Dedifferentiated amniotic fluid mesenchymal stem cell (primary cell): ENCODE measurements around the gene ASGR1.
"Not testable (repeated sequence)": the region's sequence is repeated elsewhere in the genome, so short reads cannot be mapped to it uniquely, and the experiment has no call there.

Source experiments
- DNase-seq: peaks from one replicate; pipeline ENCODE4 v3.0.0-alpha.2; 2016; ENCODE audit errors: extremely low spot score

ASGR1 gene

GRCh38 chr17:7159571-7159970 is 19.6 kb downstream of the ASGR1 start:
- not testable (repeated sequence) for DNase-seq

DNA sequence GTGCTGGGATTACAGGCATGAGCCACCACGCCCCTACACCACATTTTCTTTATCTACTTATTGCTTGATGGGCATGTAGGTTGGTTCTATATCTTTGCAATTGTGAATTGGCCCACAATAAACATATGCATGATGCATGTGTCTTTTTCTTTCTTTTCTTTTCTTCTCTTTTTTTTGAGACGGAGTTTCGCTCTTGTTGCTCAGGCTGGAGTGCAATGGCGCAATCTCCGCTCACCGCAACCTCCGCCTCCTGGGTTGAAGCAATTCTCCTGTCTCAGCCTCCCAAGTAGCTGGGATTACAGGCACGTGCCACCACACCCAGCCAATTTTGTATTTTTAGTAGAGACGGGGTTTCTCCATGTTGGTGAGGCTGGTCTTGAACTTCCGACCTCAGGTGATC is 20.7 kb downstream of the ASGR1 start:
- not testable (repeated sequence) for DNase-seq

GRCh38 chr17:7156342-7156940 is 22.7 kb downstream of the ASGR1 start:
- no peak for DNase-seq

DNA sequence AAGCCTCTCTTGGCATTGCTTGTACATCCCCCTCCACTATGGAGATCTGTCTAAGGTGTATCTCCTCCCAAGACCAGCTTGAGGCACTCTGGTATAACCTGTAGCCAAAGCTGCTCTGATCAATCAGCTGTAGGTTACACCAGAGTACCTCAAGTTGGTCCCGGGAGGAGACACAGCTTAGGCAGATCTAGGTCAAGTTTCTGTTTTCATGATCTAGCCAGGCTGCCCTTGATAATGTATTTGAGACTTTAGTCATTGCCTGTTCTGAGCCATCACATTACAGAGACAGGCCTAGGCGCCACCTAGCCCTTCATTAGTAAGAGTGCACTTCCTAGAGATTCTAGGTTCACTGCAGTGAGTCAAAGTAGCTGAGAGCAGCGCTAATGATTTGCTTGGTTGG is 31.4 kb downstream of the ASGR1 start:
- no peak for DNase-seq

DNA sequence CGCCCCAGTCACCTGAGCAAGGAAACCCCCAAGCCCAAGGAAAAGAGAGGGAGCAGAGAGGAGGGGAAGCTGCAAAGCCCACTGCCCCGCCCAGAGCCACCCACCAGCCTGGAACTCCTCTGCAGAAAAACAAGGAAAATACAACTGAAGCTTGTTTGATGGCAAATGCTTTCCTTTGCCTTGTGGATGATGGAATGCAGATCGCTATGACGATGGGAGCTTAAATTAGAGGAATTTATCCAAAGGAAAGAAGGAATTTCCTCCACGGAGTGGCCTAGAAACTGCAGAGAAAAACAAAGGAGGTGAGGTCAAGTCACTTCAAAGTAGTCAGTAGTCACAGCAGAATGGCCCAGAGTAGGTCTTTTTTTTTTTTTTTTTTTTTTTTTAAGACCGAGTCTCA is 33.1 kb downstream of the ASGR1 start:
- DNase-seq: no peak

- DNase-seq: no peak
Measured at GRCh38 chr17:7144213-7144612, 35.0 kb downstream of the ASGR1 start.

GRCh38 chr17:7141824-7142223 is 37.3 kb downstream of the ASGR1 start:
- DNase-seq: no peak

DNA sequence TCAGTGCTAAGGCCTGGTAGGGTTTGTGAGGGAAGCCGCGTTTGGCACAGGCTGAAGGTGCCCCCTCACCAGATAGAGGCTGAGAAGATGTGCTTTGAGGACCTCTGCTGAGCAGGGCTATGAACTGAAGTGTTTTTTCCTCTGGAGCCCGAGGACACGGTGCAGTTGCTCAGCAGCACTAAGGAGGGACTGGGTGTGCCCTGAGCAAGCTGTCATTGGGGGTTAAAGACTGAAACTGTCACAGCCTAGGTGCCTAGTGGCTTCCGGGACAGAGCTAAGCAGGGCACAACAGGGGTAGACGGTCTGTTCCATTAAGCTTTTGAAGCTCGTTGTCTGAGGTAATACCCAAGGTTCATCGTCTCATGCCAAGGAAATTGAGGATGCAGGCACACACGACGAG is 39.8 kb downstream of the ASGR1 start:
- DNase-seq: no peak

DNA sequence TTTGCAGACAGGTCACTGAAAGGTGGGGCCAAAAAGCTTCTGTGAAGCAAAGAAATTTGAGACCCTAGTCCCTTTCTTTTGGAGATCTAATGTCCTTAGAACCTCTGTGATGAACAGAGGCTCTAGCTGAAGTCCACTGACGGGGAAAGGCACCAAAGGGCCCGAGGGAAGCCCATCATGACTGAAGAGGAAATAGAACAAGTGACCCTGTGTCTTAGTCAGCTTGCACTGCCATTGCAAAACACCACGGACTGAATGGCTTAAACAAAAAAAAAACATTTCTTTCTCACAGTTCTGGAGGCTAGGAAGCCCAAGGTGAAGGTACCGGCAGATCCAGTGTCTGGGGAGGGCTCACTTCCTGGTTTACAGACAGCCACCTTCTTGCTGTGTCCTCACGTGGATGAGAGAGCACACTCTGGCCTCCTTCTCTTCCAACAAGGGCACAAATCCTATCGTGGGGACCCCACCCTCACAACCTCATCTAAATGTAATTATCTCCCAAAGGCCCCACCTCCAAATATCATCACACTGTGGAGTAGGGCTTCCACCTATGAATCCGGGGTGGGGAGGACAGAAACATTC is 40.3 kb downstream of the ASGR1 start:
- no peak for DNase-seq

DNA sequence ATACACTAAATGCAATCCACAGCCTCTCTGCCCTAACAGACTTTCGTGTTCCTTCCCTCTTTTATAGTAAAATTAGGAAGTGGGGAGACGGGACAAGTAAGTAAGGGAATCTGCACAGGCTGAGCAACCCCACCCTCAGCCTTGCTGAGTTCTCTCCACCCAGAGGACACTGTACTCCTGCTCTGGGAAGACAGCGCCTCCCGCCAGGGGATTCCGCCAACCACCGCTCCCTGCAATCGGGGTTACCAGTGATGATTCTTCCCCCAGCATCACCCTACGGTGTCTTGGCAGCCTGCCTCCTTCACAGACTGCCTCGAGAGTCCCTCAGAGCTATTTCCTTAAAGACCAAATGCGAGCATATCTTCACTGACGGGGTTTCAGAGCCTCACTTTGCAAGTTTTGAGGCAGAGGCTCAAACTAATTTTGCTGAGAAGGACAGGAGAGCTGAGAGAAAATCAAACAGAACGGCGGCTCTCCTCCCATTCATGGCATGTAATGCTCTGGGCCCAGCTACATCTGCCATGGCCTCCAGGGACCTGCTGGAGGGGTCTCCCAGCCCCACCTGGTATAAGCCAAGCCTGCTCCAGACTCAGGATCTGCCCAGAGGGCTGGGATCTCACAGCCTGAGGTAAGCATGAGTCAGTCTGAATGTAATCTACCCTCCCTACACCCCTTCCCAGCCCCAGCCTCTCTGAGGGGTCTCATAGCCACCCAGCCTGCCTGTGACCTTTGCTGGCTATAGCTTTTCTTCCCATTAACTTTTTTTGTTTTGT is 41.8 kb downstream of the ASGR1 start:
- no peak for DNase-seq

DNA sequence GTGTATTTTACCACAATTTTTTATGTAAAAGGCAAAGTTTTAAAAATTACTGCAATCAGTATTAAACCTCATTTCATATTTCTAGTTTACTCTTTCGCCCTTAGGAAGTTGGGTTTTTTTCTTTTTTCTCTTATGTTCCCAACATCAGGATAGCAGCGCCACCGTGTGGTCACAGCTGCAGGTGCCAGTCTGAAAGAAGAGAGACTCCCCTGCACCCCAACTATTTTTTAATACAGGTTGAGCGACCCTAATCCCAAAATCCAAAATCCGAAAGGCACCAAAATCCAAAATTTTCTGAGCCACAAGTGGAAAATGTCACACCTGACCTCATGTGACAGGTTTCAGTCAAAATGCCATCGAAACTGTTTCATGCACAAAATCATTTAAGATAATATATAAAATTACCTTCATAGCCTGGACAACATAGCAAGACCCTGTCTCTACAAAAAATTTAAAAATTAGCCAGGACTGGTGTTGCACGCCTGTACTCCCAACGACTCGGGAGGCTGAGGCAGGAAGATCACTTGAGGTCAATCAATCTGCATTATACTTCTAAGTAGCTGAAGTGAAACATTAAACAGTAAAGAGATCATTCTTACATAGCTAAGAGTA is 42.8 kb downstream of the ASGR1 start:
- DNase-seq: peak; percentile 72

GRCh38 chr17:7133916-7134315 is 45.3 kb downstream of the ASGR1 start:
- no peak for DNase-seq

- no peak for DNase-seq
Measured at GRCh38 chr17:7133424-7133823, 45.7 kb downstream of the ASGR1 start.

- no peak for DNase-seq
Measured at GRCh38 chr17:7132511-7133094, 46.6 kb downstream of the ASGR1 start.

GRCh38 chr17:7131423-7131791 is 47.8 kb downstream of the ASGR1 start:
- no peak for DNase-seq

GRCh38 chr17:7130621-7131422 is 48.3 kb downstream of the ASGR1 start:
- no peak for DNase-seq

DNA sequence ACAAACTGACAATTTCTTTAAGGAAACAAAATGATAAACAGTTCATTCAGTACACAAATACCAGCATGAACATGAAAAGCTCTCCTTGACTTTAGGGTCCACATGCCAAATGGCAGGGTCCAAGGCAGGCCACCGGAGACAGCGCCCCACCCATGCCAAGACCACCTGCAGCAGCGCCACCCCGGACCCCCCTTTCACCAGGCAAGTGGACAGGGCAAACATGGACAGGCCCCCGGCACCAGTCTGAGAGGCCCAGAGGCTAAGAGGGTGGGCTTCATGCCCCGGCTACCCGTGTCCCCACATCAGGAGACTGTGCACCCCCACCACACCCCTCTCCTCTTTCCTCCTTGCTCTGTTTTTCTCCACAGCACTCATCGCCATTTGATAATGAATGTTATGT is 49.9 kb downstream of the ASGR1 start:
- no peak for DNase-seq

- DNase-seq: no peak
Measured at GRCh38 chr17:7128160-7128559, 51.0 kb downstream of the ASGR1 start.

DNA sequence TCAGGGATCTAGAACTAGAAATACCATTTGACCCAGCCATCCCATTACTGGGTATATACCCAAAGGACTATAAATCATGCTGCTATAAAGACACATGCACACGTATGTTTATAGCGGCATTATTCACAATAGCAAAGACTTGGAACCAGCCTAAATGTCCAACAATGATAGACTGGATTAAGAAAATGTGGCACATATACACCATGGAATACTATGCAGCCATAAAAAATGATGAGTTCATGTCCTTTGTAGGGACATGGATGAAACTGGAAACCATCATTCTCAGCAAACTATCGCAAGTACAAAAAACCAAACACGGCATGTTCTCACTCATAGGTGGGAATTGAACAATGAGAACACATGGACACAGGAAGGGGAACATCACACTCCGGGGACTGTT is 51.7 kb downstream of the ASGR1 start:
- not testable (repeated sequence) for DNase-seq

- DNase-seq: not testable (repeated sequence)
Measured at GRCh38 chr17:7126386-7126785, 52.8 kb downstream of the ASGR1 start.

DNA sequence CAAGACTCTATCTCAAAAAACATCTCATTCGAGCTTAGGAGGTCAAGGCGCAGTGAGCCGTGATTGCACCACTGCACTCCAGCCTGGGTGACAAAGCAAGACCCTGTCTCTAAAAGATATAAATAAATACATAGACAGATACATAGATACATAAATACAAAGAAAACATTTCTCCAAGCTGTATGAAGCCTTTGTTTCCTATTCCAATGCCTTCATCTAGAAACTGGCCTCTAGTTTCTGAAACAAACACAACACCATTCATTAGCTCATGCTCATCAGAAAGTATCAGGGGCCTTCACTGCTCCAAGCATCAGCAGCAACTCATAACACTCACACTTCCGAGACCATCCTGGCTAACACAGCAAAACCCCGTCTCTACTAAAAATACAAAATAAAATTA is 54.2 kb downstream of the ASGR1 start:
- no peak for DNase-seq

GRCh38 chr17:7123844-7124243 is 55.3 kb downstream of the ASGR1 start:
- DNase-seq: no peak
